Measurements from ENCODE around the gene HOXD1. TPM values are rescaled to one million over a fixed set of nuclear protein-coding genes. Genes with fewer than 3 reads are reported as not detected.
A peak's percentile ranks its signal among the peaks of the same experiment; 100 is the strongest.

HOXD1 gene
- total RNA-seq, 1 donor from 2014 or later: not detected

- DNase-seq (ENCODE audit: low read depth, low spot score): no peak
- Mint-ChIP-seq H3K36me3 (ENCODE audit: low read depth) (peaks cover 4% of the 10 kb centered on the region), H3K27ac (ENCODE audit: unreplicated experiment) (no peak overlapping the region), H3K9me3 (peaks cover 3% of the 10 kb centered on the region), H3K4me3 (no peak overlapping the region), H3K27me3 (ENCODE audit: low read depth) (peaks cover 100% of the 10 kb centered on the region), H3K4me1 (peaks cover 16% of the 10 kb centered on the region)
- no peak for TF ChIP-seq CTCF (conservative IDR thresholded peaks at IDR 0.05)
These were observed 28.7 kb upstream of the HOXD1 start for GRCh38 chr2:176159663-176160250.

GRCh38 chr2:176160251-176160985 is 28.1 kb upstream of the HOXD1 start:
- Mint-ChIP-seq H3K9me3 (peaks cover 3% of the 10 kb centered on the region), H3K4me1 (peaks cover 16% of the 10 kb centered on the region), H3K27ac (ENCODE audit: unreplicated experiment) (no peak overlapping the region), H3K4me3 (no peak overlapping the region), H3K36me3 (ENCODE audit: low read depth) (peaks cover 4% of the 10 kb centered on the region), H3K27me3 (ENCODE audit: low read depth) (peaks cover 100% of the 10 kb centered on the region)
- no peak for DNase-seq (ENCODE audit: low read depth, low spot score)
- TF ChIP-seq CTCF (conservative IDR thresholded peaks at IDR 0.05): no peak

- DNase-seq (ENCODE audit: low read depth, low spot score): no peak
- Mint-ChIP-seq H3K36me3 (ENCODE audit: low read depth) (peaks cover 4% of the 10 kb centered on the region), H3K4me3 (peak overlapping the region; percentile 20)
These were observed 27.3 kb upstream of the HOXD1 start for GRCh38 chr2:176160986-176161824.

GRCh38 chr2:176161825-176162626 is 26.4 kb upstream of the HOXD1 start:
- H3K27ac Mint-ChIP-seq (ENCODE audit: unreplicated experiment): no peak overlapping the region
- DNase-seq (ENCODE audit: low read depth, low spot score): no peak
- H3K36me3 Mint-ChIP-seq (ENCODE audit: low read depth): peaks cover 4% of the 10 kb centered on the region
- H3K4me1 Mint-ChIP-seq: peaks cover 16% of the 10 kb centered on the region
- H3K9me3 Mint-ChIP-seq: peaks cover 3% of the 10 kb centered on the region
- peak overlapping the region; percentile 62 for H3K4me3 Mint-ChIP-seq
- TF ChIP-seq CTCF (conservative IDR thresholded peaks at IDR 0.05): no peak
- H3K27me3 Mint-ChIP-seq (ENCODE audit: low read depth): peaks cover 100% of the 10 kb centered on the region

More at GRCh38 chr2:176160986-176161824, 27.3 kb upstream of the HOXD1 start:
- Mint-ChIP-seq H3K27ac (ENCODE audit: unreplicated experiment) (no peak overlapping the region), H3K9me3 (peaks cover 3% of the 10 kb centered on the region), H3K4me1 (peaks cover 16% of the 10 kb centered on the region), H3K27me3 (ENCODE audit: low read depth) (peaks cover 100% of the 10 kb centered on the region)
- no peak for TF ChIP-seq CTCF (conservative IDR thresholded peaks at IDR 0.05)
